ENCODE measurements around the gene GALNT1. TPM values are rescaled to one million over a fixed set of nuclear protein-coding genes. Genes with fewer than 3 reads are reported as not detected.
A peak's percentile ranks its signal among the peaks of the same experiment; 100 is the strongest.

GALNT1 gene
- total and polyA plus RNA-seq, 9 of the 15 experiments (the other 6 are each of a cell fraction or from before 2014, with no cell fraction given), result 14.4 to 54.1 (median 36.6) TPM

DNA sequence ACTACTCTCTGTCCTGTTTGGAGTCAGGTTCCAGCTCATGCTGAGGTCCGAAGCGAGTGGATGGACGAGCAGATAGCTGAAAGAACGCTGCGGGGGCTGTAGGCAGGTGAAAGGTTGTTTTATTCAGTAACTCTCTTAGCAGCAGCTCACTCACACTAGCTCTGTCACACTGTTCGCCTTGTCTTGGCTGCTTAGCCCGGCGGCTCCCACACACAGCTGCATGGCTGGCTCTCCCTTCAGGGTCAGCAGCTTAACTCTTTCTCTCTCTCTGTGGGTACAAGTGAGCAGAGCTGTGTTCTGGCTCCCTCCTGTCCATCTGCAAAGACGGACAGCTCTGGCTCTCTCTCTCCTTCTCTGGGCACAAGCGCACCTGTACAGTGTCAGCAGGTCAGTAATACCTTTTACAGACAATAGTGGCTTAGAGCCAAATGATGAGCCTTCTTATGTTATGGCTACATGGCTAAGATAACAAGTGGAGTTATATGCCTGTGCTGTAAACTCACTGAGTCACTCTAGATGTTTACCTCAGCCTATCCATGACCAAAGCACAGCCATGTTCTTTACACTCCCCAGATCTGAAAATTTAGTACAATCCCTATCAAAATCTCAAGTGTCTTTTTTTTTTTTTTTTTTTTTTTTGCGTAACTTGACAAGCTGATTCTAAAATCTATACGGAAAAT lies 149.3 kb downstream of the GALNT1 start (continued):
- TF ChIP-seq, protein P1, sequence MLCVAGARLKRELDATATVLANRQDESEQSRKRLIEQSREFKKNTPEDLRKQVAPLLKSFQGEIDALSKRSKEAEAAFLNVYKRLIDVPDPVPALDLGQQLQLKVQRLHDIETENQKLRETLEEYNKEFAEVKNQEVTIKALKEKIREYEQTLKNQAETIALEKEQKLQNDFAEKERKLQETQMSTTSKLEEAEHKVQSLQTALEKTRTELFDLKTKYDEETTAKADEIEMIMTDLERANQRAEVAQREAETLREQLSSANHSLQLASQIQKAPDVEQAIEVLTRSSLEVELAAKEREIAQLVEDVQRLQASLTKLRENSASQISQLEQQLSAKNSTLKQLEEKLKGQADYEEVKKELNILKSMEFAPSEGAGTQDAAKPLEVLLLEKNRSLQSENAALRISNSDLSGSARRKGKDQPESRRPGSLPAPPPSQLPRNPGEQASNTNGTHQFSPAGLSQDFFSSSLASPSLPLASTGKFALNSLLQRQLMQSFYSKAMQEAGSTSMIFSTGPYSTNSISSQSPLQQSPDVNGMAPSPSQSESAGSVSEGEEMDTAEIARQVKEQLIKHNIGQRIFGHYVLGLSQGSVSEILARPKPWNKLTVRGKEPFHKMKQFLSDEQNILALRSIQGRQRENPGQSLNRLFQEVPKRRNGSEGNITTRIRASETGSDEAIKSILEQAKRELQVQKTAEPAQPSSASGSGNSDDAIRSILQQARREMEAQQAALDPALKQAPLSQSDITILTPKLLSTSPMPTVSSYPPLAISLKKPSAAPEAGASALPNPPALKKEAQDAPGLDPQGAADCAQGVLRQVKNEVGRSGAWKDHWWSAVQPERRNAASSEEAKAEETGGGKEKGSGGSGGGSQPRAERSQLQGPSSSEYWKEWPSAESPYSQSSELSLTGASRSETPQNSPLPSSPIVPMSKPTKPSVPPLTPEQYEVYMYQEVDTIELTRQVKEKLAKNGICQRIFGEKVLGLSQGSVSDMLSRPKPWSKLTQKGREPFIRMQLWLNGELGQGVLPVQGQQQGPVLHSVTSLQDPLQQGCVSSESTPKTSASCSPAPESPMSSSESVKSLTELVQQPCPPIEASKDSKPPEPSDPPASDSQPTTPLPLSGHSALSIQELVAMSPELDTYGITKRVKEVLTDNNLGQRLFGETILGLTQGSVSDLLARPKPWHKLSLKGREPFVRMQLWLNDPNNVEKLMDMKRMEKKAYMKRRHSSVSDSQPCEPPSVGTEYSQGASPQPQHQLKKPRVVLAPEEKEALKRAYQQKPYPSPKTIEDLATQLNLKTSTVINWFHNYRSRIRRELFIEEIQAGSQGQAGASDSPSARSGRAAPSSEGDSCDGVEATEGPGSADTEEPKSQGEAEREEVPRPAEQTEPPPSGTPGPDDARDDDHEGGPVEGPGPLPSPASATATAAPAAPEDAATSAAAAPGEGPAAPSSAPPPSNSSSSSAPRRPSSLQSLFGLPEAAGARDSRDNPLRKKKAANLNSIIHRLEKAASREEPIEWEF (CRISPR knock-in tag; IDR thresholded peaks at IDR 0.05), result peak; percentile 90
- no peak for TF ChIP-seq PHF8 (IDR thresholded peaks at IDR 0.05; ENCODE audit: borderline replicate concordance, low read length)
- 0 out of 2 replicates have a peak, but pooled peaks have one; percentile 51 for TF ChIP-seq ZNF197 (CRISPR knock-in tag; IDR thresholded peaks at IDR 0.05; ENCODE audit: low read depth)
- no peak for TF ChIP-seq DNMT1 (IDR thresholded peaks at IDR 0.05)
- peak; percentile 78; the same call in 1 of the 2 replicates for TF ChIP-seq ZEB2 (IDR thresholded peaks at IDR 0.05)
- TF ChIP-seq, protein P2, sequence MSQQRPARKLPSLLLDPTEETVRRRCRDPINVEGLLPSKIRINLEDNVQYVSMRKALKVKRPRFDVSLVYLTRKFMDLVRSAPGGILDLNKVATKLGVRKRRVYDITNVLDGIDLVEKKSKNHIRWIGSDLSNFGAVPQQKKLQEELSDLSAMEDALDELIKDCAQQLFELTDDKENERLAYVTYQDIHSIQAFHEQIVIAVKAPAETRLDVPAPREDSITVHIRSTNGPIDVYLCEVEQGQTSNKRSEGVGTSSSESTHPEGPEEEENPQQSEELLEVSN (IDR thresholded peaks at IDR 0.05; ENCODE audit: borderline replicate concordance in 1 of 2, extremely low read depth in 1 of 2, insufficient read depth in 1 of 2, insufficient read length in 1 of 2, low read depth in 1 of 2, low read length in 1 of 2, poor library complexity in 1 of 2, severe bottlenecking in 1 of 2), result no peak
- no peak for TF ChIP-seq RBM15 (IDR thresholded peaks at IDR 0.05; ENCODE audit: insufficient read depth, low read length)
- TF ChIP-seq RBM25 (IDR thresholded peaks at IDR 0.05; ENCODE audit: low read depth, low read length, severe bottlenecking), result no peak
- TF ChIP-seq, protein P3, sequence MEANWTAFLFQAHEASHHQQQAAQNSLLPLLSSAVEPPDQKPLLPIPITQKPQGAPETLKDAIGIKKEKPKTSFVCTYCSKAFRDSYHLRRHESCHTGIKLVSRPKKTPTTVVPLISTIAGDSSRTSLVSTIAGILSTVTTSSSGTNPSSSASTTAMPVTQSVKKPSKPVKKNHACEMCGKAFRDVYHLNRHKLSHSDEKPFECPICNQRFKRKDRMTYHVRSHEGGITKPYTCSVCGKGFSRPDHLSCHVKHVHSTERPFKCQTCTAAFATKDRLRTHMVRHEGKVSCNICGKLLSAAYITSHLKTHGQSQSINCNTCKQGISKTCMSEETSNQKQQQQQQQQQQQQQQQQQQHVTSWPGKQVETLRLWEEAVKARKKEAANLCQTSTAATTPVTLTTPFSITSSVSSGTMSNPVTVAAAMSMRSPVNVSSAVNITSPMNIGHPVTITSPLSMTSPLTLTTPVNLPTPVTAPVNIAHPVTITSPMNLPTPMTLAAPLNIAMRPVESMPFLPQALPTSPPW (CRISPR knock-in tag; IDR thresholded peaks at IDR 0.05), result peak; percentile 23; the same call in 1 of the 2 replicates
- peak; percentile 73 for TF ChIP-seq ZBTB17 (CRISPR knock-in tag; IDR thresholded peaks at IDR 0.05)
- no peak for TF ChIP-seq KDM1A (IDR thresholded peaks at IDR 0.05)
- TF ChIP-seq ZNF175 (CRISPR knock-in tag; IDR thresholded peaks at IDR 0.05; ENCODE audit: low read depth), result peak; percentile 81
- TF ChIP-seq ZNF311 (CRISPR knock-in tag; IDR thresholded peaks at IDR 0.05), result peak; percentile 85
- TF ChIP-seq KLF6 (CRISPR knock-in tag; IDR thresholded peaks at IDR 0.05; ENCODE audit: borderline replicate concordance), result peak; percentile 19; the same call in 1 of the 2 replicates
- TF ChIP-seq, protein P4, sequence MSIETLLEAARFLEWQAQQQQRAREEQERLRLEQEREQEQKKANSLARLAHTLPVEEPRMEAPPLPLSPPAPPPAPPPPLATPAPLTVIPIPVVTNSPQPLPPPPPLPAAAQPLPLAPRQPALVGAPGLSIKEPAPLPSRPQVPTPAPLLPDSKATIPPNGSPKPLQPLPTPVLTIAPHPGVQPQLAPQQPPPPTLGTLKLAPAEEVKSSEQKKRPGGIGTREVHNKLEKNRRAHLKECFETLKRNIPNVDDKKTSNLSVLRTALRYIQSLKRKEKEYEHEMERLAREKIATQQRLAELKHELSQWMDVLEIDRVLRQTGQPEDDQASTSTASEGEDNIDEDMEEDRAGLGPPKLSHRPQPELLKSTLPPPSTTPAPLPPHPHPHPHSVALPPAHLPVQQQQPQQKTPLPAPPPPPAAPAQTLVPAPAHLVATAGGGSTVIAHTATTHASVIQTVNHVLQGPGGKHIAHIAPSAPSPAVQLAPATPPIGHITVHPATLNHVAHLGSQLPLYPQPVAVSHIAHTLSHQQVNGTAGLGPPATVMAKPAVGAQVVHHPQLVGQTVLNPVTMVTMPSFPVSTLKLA (conservative IDR thresholded peaks at IDR 0.05), result no peak
- TF ChIP-seq SNIP1 (IDR thresholded peaks at IDR 0.05; ENCODE audit: low read depth), result no peak
- TF ChIP-seq ZNF778 (CRISPR knock-in tag; IDR thresholded peaks at IDR 0.05), result no peak
- no peak for TF ChIP-seq HOXB6 (CRISPR knock-in tag; IDR thresholded peaks at IDR 0.05; ENCODE audit: borderline replicate concordance)

Data from K562 (cell line).